ENCODE measurements around the gene PGC.

- TF ChIP-seq POLR2A (IDR thresholded peaks at IDR 0.05) (no peak), CTCF (IDR thresholded peaks at IDR 0.05) (no peak)
Measured at GRCh38 chr6:41719436-41720261, 27.5 kb downstream of the PGC start.
